ENCODE results near the gene CDH16. TPM values are rescaled to one million over a fixed set of nuclear protein-coding genes. Genes with fewer than 3 reads are reported as not detected.

CDH16 gene
- total and polyA plus RNA-seq, 3 donors from 2014 or later = 0.31 to 2.7 (median 0.39) TPM

- Histone ChIP-seq H3K36me3 (ENCODE audit: low read depth, missing control alignments) (no peaks in the 10 kb centered on the region), H3K27me3 (no peaks in the 10 kb centered on the region), H3K4me3 (no peak overlapping the region), H3K4me1 (peaks cover 56% of the 10 kb centered on the region), H3K9me3 (no peaks in the 10 kb centered on the region), H3K27ac (peak overlapping the region; percentile 80 to 83)
- DNase-seq = no peak
- intact Hi-C loops (cut with DNase I; ENCODE audit: low total_unique reads) = no loop called here
- 53 to 76% methylated on average over 6 to 16 of the region's 16 CpGs for WGBS, 2 donors
- TF ChIP-seq CTCF (IDR thresholded peaks at IDR 0.05) (no peak), POLR2A (IDR thresholded peaks at IDR 0.05) (no peak)
Observed at GRCh38 chr16:66904846-66905632, 13.6 kb downstream of the CDH16 start.

- TF ChIP-seq CTCF (IDR thresholded peaks at IDR 0.05) (no peak), POLR2A (IDR thresholded peaks at IDR 0.05) (no peak)
- intact Hi-C loops (cut with DNase I; ENCODE audit: low total_unique reads) = no loop called here
- no peaks in the 10 kb centered on the region for H3K36me3 ChIP-seq (ENCODE audit: low read depth, missing control alignments)
- H3K4me1 ChIP-seq = peaks cover 62% of the 10 kb centered on the region
- H3K4me3 ChIP-seq = no peak overlapping the region
- WGBS, 2 donors = 88 to 89% methylated on average over 7 to 13 of the region's 13 CpGs
- DNase-seq = no peak
- no peaks in the 10 kb centered on the region for H3K9me3 ChIP-seq
- peak overlapping the region; percentile 80 to 83 for H3K27ac ChIP-seq
- H3K27me3 ChIP-seq = no peaks in the 10 kb centered on the region
Observed at GRCh38 chr16:66904428-66904845, 14.2 kb downstream of the CDH16 start.

- intact Hi-C loops (cut with DNase I; ENCODE audit: low total_unique reads) = no loop called here
- peak overlapping the region; percentile 80 to 83 for H3K27ac ChIP-seq
- 56 to 65% methylated on average over 4 to 11 of the region's 11 CpGs for WGBS, 2 donors
Observed at GRCh38 chr16:66903544-66904427, 14.9 kb downstream of the CDH16 start.

More at GRCh38 chr16:66903544-66904427, 14.9 kb downstream of the CDH16 start:
- Histone ChIP-seq H3K4me3 (no peak overlapping the region), H3K9me3 (no peaks in the 10 kb centered on the region), H3K4me1 (peaks cover 67% of the 10 kb centered on the region), H3K36me3 (ENCODE audit: low read depth, missing control alignments) (no peaks in the 10 kb centered on the region), H3K27me3 (no peaks in the 10 kb centered on the region)
- TF ChIP-seq CTCF (IDR thresholded peaks at IDR 0.05) (no peak), POLR2A (IDR thresholded peaks at IDR 0.05) (no peak)
- peak; percentile 92 for DNase-seq

Data from testis (tissue), 3 donors.